AG09319 (cell line): ENCODE measurements around the gene CLN6.
"Not testable (repeated sequence)": the region's sequence is repeated elsewhere in the genome, so short reads cannot be mapped to it uniquely, and the experiment has no call there.

Experiments
- DNase-seq: peaks from one replicate; pipeline ENCODE4 v3.0.0-alpha.2; 2010; ENCODE audit warnings: low read depth; ENCODE audit errors: extremely low read depth
- CTCF ChIP-seq: IDR thresholded peaks from 2 replicates; pipeline ENCODE4 v1.5.1; 2011; ENCODE audit warnings: low read depth, mild to moderate bottlenecking, inconsistent platforms, low read length, moderate library complexity

CLN6 gene

GRCh38 chr15:68228143-68228970 is 1.2 kb downstream of the CLN6 start:
- no peak for TF ChIP-seq CTCF
- no peak for DNase-seq

- TF ChIP-seq CTCF: no peak
- no peak for DNase-seq
Measured at GRCh38 chr15:68227643-68228142, 1.8 kb downstream of the CLN6 start.

GRCh38 chr15:68225442-68225841 is 4.1 kb downstream of the CLN6 start:
- not testable (repeated sequence) for DNase-seq

- no peak for DNase-seq
- no peak for TF ChIP-seq CTCF
Measured at GRCh38 chr15:68224546-68225250, 4.8 kb downstream of the CLN6 start.

GRCh38 chr15:68224108-68224507 is 5.4 kb downstream of the CLN6 start:
- DNase-seq: no peak
- TF ChIP-seq CTCF: no peak

GRCh38 chr15:68223171-68223570 is 6.4 kb downstream of the CLN6 start:
- no peak for TF ChIP-seq CTCF
- no peak for DNase-seq

- DNase-seq: not testable (repeated sequence)
Measured at GRCh38 chr15:68222432-68222743, 7.1 kb downstream of the CLN6 start.

- not testable (repeated sequence) for DNase-seq
Measured at GRCh38 chr15:68221530-68222431, 7.7 kb downstream of the CLN6 start.
